B cell (primary cell): ENCODE results near the gene GPR160. TPM values are rescaled to one million over a fixed set of nuclear protein-coding genes. Genes with fewer than 3 reads are reported as not detected.

ENCODE experiments used
- ATAC-seq: fragments of 200-7000 bp; cut with Tn5 transposase; one replicate; pipeline ENCODE4 v1.10.0; 2021; ENCODE audit warnings: low read depth, mild to moderate bottlenecking, moderate number of reproducible peaks, moderate library complexity
- CTCF ChIA-PET: fragments of 350-600 bp; sonication (Branson Sonifier 250); formaldehyde crosslinking; loops from one replicate; lab custom pipeline; 2021; ENCODE audit warnings: antibody characterized with exemption, inconsistent platforms; lab: Charles Lee
- POLR2A ChIA-PET: fragments of 350-600 bp; sonication (Branson Sonifier 250); formaldehyde crosslinking; loops from one replicate; lab custom pipeline; 2021; ENCODE audit warnings: antibody characterized with exemption; lab: Charles Lee
- DNase-seq: peaks from one replicate; pipeline ENCODE4 v3.0.0; 2013
- H2AFZ ChIP-seq: 2 replicates; pipeline ENCODE4 v1.6.1; 2012; ENCODE audit warnings: mild to moderate bottlenecking, low read depth, low read length; ENCODE audit not compliant: insufficient read depth, poor library complexity, severe bottlenecking
- H3K27ac ChIP-seq, 2 donors: 1 replicate in 1 of 2; 2 replicates in 1 of 2; pipeline ENCODE4 v1.5.1; 2012 to 2013; ENCODE audit warnings: low read length in 2 of 2, mild to moderate bottlenecking in 2 of 2, moderate library complexity in 1 of 2
- H3K27me3 ChIP-seq, 4 experiments: fragments of 200-600 bp in 1 of 4; sonication (generic) in 1 of 4; replicated peaks in 1 of 4; 1 replicate in 2 of 4; 2 replicates in 2 of 4; pipeline versions ENCODE4 v1.6.1 to v1.7.0; 2013 to 2016; ENCODE audit warnings: low read length in 3 of 4, mild to moderate bottlenecking in 2 of 4, mixed read lengths in 1 of 4, moderate library complexity in 1 of 4; ENCODE audit not compliant: insufficient read depth in 4 of 4, control insufficient read depth in 3 of 4; ENCODE audit errors: control extremely low read depth in 1 of 4
- H3K36me3 ChIP-seq, 2 experiments: replicated peaks in 1 of 2; 1 replicate in 1 of 2; 2 replicates in 1 of 2; pipeline versions ENCODE4 v1.6.1 to v1.7.1; 2013; ENCODE audit warnings: low read length in 1 of 2; ENCODE audit not compliant: insufficient read depth in 2 of 2, control insufficient read depth in 1 of 2; ENCODE audit errors: control extremely low read depth in 1 of 2, extremely low read depth in 1 of 2
- H3K4me1 ChIP-seq, 2 donors: fragments of 200-600 bp in 1 of 2; sonication (generic) in 1 of 2; 1 replicate in 1 of 2; 2 replicates in 1 of 2; pipeline versions ENCODE4 v1.5.1 to v1.6.1; 2013 to 2017; ENCODE audit warnings: low read length in 2 of 2; ENCODE audit not compliant: control insufficient read depth in 2 of 2, insufficient read depth in 2 of 2
- H3K4me2 ChIP-seq: replicated peaks from 2 replicates; pipeline ENCODE3; 2012; ENCODE audit warnings: mild to moderate bottlenecking, low read depth, low read length; ENCODE audit not compliant: poor library complexity, severe bottlenecking
- H3K4me3 ChIP-seq, 5 experiments: fragments of 200-600 bp in 1 of 5; sonication (generic) in 1 of 5; 1 replicate in 3 of 5; 2 replicates in 2 of 5; pipeline versions ENCODE4 v1.5.1 to v1.7.0; 2011 to 2016; ENCODE audit warnings: low read length in 4 of 5, mild to moderate bottlenecking in 4 of 5, low read depth in 2 of 5, control low read depth in 1 of 5, moderate library complexity in 1 of 5; ENCODE audit not compliant: insufficient read depth in 1 of 5; ENCODE audit errors: control extremely low read depth in 1 of 5, extremely low read depth in 1 of 5
- H3K79me2 ChIP-seq: fragments of 200-600 bp; sonication (generic); one replicate; pipeline ENCODE4 v1.6.0; 2016; ENCODE audit warnings: low read length; ENCODE audit not compliant: control insufficient read depth, insufficient read depth
- H3K9ac ChIP-seq: fragments of 200-600 bp; sonication (generic); 2 replicates; pipeline ENCODE4 v1.6.1; 2017; ENCODE audit warnings: mild to moderate bottlenecking, low read length, moderate library complexity
- H3K9me3 ChIP-seq, 3 donors: one replicate each; pipeline versions ENCODE4 v1.6.1 to v1.7.1; 2013; ENCODE audit warnings: low read length in 2 of 3; ENCODE audit not compliant: control insufficient read depth in 2 of 3, insufficient read depth in 1 of 3; ENCODE audit errors: control extremely low read depth in 1 of 3
- H4K20me1 ChIP-seq: 2 replicates; pipeline ENCODE4 v1.6.0; 2012; ENCODE audit warnings: mild to moderate bottlenecking, low read length; ENCODE audit not compliant: insufficient read depth, control insufficient read depth, poor library complexity, severe bottlenecking
- H3K27ac Mint-ChIP-seq: one replicate; pipeline ENCODE4 v1.8.0; 2021; ENCODE audit warnings: mixed read lengths
- H3K27me3 Mint-ChIP-seq: one replicate; pipeline ENCODE4 v1.8.0; 2021; ENCODE audit warnings: mixed read lengths
- H3K4me1 Mint-ChIP-seq: one replicate; pipeline ENCODE4 v1.8.0; 2021; ENCODE audit warnings: mixed read lengths
- H3K4me3 Mint-ChIP-seq: one replicate; pipeline ENCODE4 v1.8.0; 2021; ENCODE audit warnings: mixed read lengths
- H3K9me3 Mint-ChIP-seq: one replicate; pipeline ENCODE4 v1.8.0; 2022; ENCODE audit warnings: mixed read lengths; ENCODE audit not compliant: insufficient read depth
- EZH2 ChIP-seq: IDR thresholded peaks from 2 replicates; pipeline ENCODE4 v1.6.1; 2012; ENCODE audit warnings: borderline replicate concordance, low read depth, mild to moderate bottlenecking, moderate library complexity, low read length; ENCODE audit not compliant: insufficient read depth, poor library complexity, severe bottlenecking
- WGBS: methylation state at CpG from one replicate; pipeline ENCODE4 v1.1.5; 2013; ENCODE audit warnings: missing lambda C conversion rate; ENCODE audit not compliant: insufficient coverage; 5-methylcytosine and 5-hydroxymethylcytosine counted together
- intact Hi-C: fragments of 100-400 bp; cut with micrococcal nuclease; formaldehyde crosslinking; loops from one replicate; pipeline ENCODE4 v1.10.0; 2022
- polyA plus RNA-seq: library from polyadenylated mRNA; depleted of rRNA; stranded (reverse); fragments of >200 nt; gene quantifications from 2 replicates; pipeline ENCODE4 v1.2.3, GENCODE V29; 2012
- total RNA-seq, 2 donors: library from RNA; stranded (reverse); fragments of 120-200 nt in 1 of 2; gene quantifications; 1 replicate in 1 of 2; 2 replicates in 1 of 2; pipeline versions ENCODE4 v1.2.3 to v1.2.4, GENCODE V29; 2013 to 2022
- TF ChIP-seq, protein P1 (sequence below): fragments of 200-600 bp; IDR thresholded peaks from one replicate; pipeline ENCODE4 v1.8.0; 2022; ENCODE audit warnings: antibody characterized with exemption, mild to moderate bottlenecking

GPR160 gene
- total and polyA plus RNA-seq, 2 donors (not counting 1 experiment from before 2014, with no cell fraction given) = 17.4 to 17.5 TPM

DNA sequence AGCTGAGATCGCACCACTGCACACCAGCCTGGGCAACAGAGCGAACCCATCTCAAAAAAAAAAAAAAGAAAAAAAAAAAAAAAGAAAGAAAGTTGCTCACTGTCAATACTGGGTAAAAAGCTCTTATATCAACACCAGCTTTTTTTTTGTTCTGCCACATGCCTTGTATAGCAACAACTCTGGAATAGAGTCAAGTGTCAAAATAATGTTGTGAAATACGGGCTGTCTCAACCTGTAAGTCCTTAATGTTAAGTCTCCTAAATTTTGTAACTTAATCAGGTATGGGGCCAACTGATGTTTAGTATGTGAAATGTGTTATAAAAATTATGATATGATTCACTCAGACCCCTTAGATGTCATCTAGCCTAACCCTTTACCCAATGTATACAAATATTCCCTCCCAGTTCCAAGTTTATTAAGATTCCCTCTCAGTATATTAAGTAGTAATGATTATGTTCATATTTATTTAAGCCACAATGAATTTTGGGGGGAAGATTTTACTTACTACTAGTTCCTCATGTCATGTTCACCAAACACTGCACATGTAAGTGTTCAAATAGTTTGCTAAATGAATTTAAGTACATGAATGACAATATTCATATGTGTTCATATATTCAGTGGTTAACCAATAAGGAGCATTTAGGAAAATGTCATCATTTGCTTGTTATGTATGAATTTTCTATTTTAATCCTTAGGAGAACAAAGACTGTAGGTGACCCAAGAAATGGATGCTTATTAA lies 52.2 kb downstream of the GPR160 start:
- no CpG with 5 or more reads among the region's 3 CpGs for WGBS
- intact Hi-C loops = no loop called here
- no peak overlapping the region for H2AFZ ChIP-seq
- DNase-seq (no peak), ATAC-seq (no peak)
- H3K9me3 ChIP-seq = no peaks in the 10 kb centered on the region
- H3K27me3 ChIP-seq = no peaks in the 10 kb centered on the region
- no peak overlapping the region for H3K4me2 ChIP-seq
- H3K27ac ChIP-seq = no peak overlapping the region
- Mint-ChIP-seq H3K4me3 (no peak overlapping the region), H3K4me1 (no peaks in the 10 kb centered on the region), H3K27me3 (no peaks in the 10 kb centered on the region), H3K9me3 (no peaks in the 10 kb centered on the region), H3K27ac (no peak overlapping the region)
- no peaks in the 10 kb centered on the region for H3K79me2 ChIP-seq
- H3K9ac ChIP-seq = no peak overlapping the region
- POLR2A ChIA-PET = no interaction called here
- no peak overlapping the region for H3K4me3 ChIP-seq
- TF ChIP-seq, protein P1, sequence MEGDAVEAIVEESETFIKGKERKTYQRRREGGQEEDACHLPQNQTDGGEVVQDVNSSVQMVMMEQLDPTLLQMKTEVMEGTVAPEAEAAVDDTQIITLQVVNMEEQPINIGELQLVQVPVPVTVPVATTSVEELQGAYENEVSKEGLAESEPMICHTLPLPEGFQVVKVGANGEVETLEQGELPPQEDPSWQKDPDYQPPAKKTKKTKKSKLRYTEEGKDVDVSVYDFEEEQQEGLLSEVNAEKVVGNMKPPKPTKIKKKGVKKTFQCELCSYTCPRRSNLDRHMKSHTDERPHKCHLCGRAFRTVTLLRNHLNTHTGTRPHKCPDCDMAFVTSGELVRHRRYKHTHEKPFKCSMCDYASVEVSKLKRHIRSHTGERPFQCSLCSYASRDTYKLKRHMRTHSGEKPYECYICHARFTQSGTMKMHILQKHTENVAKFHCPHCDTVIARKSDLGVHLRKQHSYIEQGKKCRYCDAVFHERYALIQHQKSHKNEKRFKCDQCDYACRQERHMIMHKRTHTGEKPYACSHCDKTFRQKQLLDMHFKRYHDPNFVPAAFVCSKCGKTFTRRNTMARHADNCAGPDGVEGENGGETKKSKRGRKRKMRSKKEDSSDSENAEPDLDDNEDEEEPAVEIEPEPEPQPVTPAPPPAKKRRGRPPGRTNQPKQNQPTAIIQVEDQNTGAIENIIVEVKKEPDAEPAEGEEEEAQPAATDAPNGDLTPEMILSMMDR = no peak
- no peak for TF ChIP-seq EZH2
- CTCF ChIA-PET = interaction anchor here (1.2 to 1.3 kb wide), 2 partner anchors 32 to 50 kb away, joined by 3 to 4 read pairs; no protein-coding TSS in a partner anchor
- H3K4me1 ChIP-seq = no peaks in the 10 kb centered on the region
- peaks cover 6% of the 10 kb centered on the region for H4K20me1 ChIP-seq
- peaks cover 5 to 54% of the 10 kb centered on the region in 2 experiments for H3K36me3 ChIP-seq

DNA sequence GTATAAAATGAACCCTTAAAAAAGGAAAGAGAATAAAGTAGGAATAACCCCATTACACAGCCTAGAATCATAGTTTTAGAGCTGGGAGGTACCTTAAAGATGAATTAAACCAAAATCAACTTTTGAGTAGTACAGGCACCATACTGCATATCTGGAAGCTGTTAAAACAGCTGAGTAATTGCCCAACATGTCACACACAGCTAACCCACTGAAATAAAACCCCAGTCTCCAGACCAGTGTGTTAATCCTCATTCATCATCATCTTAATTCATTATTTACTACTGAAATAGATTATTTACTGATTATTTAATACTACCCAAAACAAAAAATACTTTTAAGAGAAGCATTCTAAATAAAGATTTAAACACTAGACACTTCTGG lies 52.8 kb downstream of the GPR160 start:
- Histone ChIP-seq H3K79me2 (no peaks in the 10 kb centered on the region), H3K36me3 (peaks cover 5 to 55% of the 10 kb centered on the region in 2 experiments), H3K4me3 (no peak overlapping the region), H3K27me3 (no peaks in the 10 kb centered on the region), H2AFZ (no peak overlapping the region), H4K20me1 (peaks cover 6% of the 10 kb centered on the region), H3K4me1 (no peaks in the 10 kb centered on the region), H3K9me3 (no peaks in the 10 kb centered on the region), H3K27ac (peak overlapping the region in 1 of 2 donors; percentile 9), H3K4me2 (no peak overlapping the region), H3K9ac (no peak overlapping the region)
- Mint-ChIP-seq H3K4me3 (no peak overlapping the region), H3K4me1 (no peaks in the 10 kb centered on the region), H3K27ac (no peak overlapping the region), H3K27me3 (no peaks in the 10 kb centered on the region), H3K9me3 (no peaks in the 10 kb centered on the region)
- DNase-seq (no peak), ATAC-seq (no peak)
- ChIA-PET CTCF (interaction anchor here (1.3 kb wide), 1 partner anchor 33 kb away, joined by 4 read pairs; no protein-coding TSS in a partner anchor), POLR2A (no interaction called here)
- intact Hi-C loops = no loop called here
- TF ChIP-seq EZH2 = no peak
